Myocyte (in vitro differentiated cells): ENCODE data around the gene KIN. TPM values are rescaled to one million over a fixed set of nuclear protein-coding genes. Genes with fewer than 3 reads are reported as not detected.
"Not testable (repeated sequence)": the region's sequence is repeated elsewhere in the genome, so short reads cannot be mapped to it uniquely, and the experiment has no call there.

Experiments used
- DNase-seq: peaks from one replicate; pipeline ENCODE4 v3.0.0-alpha.2; 2012; ENCODE audit warnings: low read depth
- total RNA-seq: library from RNA; depleted of rRNA; stranded (reverse); fragments of >200 nt; gene quantifications from 2 replicates; pipeline ENCODE4 v1.2.3, GENCODE V29; 2014

The KIN gene
- total RNA-seq, 1 donor from 2014 or later: 8.6 TPM

DNA sequence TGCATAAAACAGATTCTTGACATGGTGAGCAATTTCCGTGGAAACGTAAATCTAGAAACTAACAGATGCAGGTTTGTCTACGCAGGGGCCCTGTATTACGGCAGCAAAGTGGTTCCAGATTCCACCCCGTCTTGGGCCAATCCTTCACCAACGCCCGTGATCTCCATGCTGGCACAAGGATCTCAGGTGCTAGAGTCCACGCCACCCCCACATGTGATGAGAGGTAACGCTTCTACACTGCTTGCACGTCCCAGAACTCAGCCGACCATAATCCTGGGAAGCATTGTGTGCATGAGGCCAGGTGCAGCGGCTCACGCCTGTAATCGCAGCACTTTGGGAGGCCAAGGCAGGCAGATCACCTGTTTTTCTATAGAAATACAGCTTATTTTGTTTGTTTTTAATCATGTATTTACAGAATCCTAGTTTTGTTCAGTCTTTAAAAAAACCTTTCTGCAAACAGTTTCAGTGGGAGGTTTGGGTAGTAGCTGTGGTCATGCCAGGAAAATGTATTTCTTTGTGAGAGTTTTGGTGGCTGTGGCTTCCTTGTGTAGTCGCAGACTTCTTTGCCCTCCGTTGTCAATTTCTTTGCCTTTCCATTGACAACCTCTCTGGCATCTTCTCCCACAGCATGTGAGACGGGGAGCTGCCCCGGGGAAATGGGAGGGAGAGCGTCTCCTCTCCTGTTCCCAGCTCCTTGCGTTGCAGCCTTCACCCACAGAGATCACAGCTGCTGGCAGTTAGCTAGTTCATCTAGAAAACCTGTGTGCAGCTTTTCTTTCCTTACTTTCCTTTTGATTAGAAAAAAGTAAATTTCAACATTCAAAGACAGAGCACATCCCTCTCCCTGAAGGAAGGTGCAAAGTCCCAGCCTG is 49.0 kb downstream of the KIN start:
- DNase-seq: no peak

- DNase-seq: no peak
Observed at GRCh38 chr10:7734821-7735220, 53.0 kb downstream of the KIN start.

- DNase-seq: no peak
Observed at GRCh38 chr10:7722927-7723529, 64.8 kb downstream of the KIN start.

GRCh38 chr10:7720478-7720877 is 67.3 kb downstream of the KIN start:
- no peak for DNase-seq

- no peak for DNase-seq
Observed at GRCh38 chr10:7718685-7719084, 69.1 kb downstream of the KIN start.

DNA sequence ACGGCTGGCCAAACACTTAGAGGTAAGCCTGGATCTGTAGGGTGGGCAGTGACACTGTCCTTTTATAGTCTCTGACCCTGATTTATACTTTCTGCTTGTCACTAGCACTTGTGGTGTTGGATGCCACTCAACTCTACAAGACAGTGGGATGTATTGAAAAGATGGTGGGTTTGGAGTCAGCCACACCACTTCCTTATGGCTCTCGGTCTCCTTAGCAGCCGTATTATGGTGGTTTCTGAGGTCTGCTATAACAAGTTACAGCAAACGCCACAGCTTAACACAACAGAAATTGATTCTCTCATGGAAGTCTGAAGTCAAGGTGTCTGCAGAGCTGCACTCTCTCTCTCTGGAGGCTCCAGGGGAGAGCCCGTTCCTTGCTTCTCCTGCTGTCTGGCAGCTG is 70.0 kb downstream of the KIN start:
- DNase-seq: no peak

- DNase-seq: no peak
Observed at GRCh38 chr10:7715515-7715914, 72.3 kb downstream of the KIN start.

DNA sequence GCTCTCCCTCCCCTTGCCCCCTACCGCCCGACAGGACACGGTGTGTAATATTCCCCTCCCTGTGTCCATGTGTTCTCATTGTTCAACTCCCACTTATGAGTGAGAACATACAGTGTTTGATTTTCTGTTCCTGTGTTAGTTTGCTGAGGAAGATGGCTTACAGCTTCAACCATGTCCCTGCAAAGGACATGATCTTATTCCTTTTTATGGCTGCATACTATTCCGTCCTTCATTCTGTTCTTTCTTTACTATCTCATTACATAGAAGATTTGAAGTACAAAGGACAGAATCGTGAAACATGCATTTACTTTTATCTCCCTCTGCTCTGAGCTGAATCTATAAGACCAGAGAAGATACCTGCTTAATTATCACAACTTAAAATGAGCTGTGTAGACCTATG is 76.7 kb downstream of the KIN start:
- DNase-seq: not testable (repeated sequence)

- no peak for DNase-seq
Observed at GRCh38 chr10:7710446-7710845, 77.3 kb downstream of the KIN start.

- DNase-seq: no peak
Observed at GRCh38 chr10:7708832-7709231, 79.0 kb downstream of the KIN start.

DNA sequence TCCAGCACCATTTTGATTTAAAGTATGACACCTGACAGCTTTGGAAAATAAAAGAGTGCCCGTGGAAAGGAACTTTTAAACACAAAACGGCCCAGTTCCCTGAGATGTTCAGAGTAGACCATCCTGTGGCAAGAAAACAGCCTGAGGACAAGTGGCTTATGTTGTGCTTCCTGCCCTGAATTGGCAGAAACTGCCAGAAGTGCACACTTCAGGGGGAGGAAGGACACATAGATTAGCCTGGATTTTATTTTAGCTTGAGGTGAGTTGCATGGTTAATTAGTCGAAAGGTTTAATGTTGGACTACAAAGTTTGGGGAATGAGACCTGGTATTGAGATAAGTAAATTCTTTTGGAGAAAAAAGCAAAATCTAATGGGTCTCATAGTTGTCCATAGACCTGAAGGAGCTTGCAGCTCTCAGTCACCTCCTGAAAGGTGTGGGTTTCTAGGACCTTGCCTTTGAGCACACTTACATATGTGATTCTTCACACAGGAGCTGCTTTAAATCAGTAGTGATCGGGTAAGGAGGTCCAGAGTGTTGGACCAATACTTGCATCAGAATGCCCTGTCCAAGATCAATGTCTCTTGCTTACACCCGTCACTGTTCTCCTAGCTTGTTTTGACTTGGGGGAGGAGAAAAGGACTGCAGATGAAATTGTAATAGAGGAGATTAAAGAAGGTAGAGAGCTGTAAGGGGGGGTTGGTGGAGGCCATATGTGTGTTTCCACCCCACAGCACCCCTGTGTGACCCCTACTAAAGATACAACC is 79.8 kb downstream of the KIN start:
- DNase-seq: no peak

- DNase-seq: no peak
Observed at GRCh38 chr10:7707102-7707501, 80.7 kb downstream of the KIN start.

GRCh38 chr10:7706534-7707073 is 81.2 kb downstream of the KIN start:
- no peak for DNase-seq

GRCh38 chr10:7705341-7705740 is 82.5 kb downstream of the KIN start:
- DNase-seq: no peak

GRCh38 chr10:7704071-7705016 is 83.4 kb downstream of the KIN start:
- DNase-seq: no peak

- DNase-seq: no peak
Observed at GRCh38 chr10:7703140-7703539, 84.7 kb downstream of the KIN start, which contains the start of gene ITIH2. Gene ITIH2 (plus strand): TSS chr10:7703316. CDS start chr10:7703435, 119 bp downstream.

- no peak for DNase-seq
Observed at GRCh38 chr10:7702288-7702812, 85.4 kb downstream of the KIN start.

DNA sequence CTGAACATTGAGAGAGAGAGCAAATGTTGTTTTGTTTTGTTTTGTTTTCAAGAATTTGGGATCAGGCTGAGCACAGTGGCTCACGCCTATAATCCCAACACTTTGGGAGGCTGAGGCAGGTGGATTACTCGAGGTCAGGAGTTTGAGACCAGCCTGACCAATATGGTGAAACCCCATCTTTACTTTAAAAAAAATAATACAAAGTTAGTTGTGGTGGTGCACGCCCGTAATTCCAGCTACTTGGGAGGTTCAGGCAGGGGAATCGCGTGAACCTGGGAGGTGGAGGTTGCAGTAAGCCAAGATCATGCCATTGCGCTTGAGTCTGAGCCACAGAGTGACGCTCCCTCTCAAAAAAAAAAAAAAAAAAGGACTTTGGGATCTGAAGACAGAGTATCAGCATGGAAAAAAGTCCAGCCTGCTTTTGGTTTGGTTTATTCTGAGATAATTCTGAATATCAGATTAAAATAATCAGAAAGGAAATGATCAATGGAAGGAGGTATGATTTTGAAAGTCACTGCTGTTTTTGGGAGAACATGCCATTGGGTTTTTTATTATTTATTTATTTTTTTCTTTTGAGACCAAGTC is 86.5 kb downstream of the KIN start:
- no peak for DNase-seq
